ENCODE results near the gene ISG15.
"Not testable (repeated sequence)": the region's sequence is repeated elsewhere in the genome, so short reads cannot be mapped to it uniquely, and the experiment has no call there.

ISG15 gene

DNA sequence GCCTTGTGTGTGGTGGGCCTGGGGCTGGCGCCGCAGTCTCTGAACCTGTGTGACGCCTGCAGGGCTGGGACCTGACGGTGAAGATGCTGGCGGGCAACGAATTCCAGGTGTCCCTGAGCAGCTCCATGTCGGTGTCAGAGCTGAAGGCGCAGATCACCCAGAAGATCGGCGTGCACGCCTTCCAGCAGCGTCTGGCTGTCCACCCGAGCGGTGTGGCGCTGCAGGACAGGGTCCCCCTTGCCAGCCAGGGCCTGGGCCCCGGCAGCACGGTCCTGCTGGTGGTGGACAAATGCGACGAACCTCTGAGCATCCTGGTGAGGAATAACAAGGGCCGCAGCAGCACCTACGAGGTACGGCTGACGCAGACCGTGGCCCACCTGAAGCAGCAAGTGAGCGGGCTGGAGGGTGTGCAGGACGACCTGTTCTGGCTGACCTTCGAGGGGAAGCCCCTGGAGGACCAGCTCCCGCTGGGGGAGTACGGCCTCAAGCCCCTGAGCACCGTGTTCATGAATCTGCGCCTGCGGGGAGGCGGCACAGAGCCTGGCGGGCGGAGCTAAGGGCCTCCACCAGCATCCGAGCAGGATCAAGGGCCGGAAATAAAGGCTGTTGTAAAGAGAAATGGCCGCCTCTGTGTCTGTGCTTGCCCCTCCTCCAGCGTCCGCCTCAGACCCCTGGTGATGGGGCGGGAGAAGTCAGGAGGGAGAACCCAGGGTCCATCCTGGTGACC lies 788 bp downstream of the ISG15 start:
- DNase-seq, result peak; percentile 54

DNA sequence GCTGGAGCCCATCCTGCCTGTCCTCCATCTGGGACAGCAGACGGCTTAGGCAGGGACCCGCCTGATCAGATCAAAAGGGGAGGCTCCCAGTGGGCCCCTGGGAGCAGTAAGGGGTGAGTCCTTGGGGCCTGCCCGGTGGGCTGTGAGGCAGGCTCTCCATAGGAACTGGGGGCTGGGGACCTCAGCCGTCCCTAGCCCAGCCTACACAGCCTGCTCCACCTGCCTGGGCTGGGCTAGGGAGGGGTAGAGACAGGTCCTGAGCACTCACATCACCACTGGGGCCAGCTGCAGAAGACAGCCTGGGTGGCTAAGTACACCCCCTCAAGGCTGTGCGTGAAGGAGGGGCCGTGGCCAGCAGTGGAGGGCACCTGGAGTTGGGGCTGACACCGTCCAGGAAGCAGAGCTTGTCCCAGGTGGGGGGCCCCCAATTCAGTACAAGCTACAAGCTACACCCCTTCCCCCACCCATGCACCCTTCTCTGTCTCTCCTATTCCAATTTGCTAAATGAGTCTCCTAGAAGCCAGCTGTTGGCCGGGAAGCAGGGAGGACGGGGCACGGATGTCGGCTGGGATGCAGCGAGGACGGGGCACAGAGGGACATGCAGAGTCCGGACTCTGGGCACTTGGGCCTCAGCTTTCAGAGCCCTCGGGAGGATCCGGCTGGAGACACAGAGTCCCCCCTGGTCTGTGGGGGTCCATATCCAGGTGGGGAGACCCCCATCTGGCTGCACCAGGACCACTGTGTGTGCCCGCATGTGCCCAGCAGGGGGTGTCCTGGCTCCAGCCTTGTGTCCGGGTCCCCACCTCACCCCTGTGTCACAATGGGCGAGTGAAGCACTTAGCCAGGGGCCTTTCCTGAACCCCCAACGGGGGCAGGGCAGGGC lies 1.7 kb downstream of the ISG15 start:
- DNase-seq, result no peak

DNA sequence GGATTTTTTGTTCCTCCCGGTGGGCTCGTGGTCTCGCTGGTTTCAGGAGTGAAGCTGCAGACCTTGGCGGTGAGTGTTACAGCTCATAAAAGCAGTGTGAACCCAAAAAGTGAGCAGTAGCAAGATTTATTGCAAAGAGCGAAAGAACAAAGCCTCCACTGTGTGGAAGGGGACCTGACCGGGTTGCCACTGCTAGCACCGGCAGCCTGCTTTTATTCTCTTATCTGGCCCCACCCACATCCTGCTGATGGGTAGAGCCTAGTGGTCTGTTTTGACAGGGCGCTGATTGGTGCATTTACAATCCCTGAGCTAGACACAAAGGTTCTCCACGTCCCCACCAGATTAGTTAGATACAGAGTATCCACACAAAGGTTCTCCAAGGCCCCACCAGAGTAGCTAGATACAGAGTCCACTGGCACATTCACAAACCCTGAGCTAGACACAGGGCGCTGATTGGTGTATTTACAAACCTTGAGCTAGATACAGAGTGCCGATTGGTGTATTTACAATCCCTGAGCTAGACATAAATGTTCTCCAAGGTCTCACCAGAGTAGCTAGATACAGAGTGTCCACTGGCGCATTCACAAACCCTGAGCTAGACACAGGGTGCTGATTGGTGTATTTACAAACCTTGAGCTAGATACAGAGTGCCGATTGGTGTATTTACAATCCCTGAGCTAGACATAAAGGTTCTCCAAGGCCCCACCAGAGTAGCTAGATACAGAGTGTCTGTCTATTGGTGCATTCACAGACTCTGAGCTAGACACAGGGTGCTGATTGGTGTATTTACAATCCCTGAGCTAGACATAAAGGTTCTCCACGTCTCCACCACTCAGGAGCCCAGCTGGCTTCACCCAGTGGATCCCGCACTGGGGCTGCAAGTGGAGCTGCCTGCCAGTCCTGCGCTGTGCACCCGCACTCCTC lies 4.4 kb downstream of the ISG15 start:
- not testable (repeated sequence) for DNase-seq

DNA sequence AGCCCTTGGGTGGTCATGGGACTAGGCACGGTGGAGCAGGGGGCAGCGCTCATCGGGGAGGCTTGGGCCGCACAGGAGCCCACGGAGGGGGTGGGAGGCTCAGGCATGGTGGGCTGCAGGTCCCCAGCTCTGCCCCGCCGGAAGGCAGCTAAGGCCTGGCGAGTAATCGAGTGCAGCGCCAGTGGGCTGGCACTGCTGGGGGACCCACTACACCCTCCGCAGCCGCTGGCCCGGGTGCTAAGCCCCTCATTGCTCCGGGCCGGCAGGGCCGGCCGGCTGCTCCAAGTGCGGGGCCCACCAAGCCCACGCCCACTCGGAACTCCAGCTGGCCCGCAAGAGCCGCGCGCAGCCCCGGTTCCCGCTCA lies 5.0 kb downstream of the ISG15 start:
- not testable (repeated sequence) for DNase-seq

DNA sequence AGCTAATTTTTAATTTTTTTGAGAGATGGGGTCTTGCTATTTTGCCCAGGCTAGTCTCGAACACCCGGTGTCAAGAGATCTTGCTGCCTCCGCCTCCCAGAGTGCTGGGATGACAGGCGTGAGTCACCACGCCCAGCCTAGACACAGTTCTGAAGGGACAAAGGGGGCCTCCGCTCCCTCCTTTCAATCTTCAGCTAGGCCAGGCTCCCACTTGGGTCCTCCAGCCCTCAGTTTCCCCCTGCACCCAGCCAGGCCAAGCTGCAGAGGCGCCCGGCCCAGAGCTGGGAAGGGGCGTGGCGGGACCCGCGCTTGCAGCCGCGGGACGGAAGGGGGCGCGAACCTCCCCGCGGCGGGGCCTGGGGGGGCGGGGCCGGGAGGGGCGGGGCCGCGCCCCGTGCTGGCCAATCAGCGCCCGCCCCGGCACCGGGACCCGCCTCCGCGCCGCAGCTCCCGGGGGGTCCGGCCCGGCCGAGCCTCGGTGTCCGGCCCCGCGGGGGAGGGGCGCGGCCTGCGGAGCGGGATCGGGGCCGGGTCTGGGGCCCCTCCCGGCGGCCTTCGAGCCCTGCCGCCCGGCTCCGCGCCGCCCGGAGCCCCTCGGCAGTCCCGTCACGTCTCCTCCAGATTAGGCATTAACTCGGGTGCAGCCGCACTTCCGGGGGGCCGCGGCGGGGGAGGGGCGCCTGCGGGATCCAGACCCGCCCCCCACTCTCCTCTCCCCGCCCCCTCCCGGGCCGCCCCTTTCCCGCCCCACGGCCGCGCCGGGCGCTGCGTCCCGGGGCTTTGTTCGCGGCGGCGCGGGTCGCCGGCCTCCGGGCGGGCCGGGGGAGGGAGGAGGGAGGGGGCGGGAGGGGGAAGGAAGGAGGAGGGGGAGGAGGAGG lies 6.1 kb downstream of the ISG15 start:
- DNase-seq, result peak; percentile 79

DNA sequence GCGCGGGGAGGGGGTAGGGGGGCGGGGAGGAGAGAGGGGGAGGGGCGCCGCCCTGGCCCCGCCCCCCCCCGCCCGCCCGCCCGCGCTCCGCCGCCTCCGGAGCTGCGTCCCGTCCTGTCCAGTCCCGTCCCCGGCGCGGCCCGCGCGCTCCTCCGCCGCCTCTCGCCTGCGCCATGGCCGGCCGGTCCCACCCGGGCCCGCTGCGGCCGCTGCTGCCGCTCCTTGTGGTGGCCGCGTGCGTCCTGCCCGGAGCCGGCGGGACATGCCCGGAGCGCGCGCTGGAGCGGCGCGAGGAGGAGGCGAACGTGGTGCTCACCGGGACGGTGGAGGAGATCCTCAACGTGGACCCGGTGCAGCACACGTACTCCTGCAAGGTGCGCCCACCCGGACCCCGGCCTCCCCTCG lies 6.7 kb downstream of the ISG15 start, which contains the start of gene AGRN:
Gene AGRN (plus strand): TSS at position 121 of the 405 bp plus-strand sequence. CDS start 53 bp downstream, at position 174.
- DNase-seq, result no peak

DNA sequence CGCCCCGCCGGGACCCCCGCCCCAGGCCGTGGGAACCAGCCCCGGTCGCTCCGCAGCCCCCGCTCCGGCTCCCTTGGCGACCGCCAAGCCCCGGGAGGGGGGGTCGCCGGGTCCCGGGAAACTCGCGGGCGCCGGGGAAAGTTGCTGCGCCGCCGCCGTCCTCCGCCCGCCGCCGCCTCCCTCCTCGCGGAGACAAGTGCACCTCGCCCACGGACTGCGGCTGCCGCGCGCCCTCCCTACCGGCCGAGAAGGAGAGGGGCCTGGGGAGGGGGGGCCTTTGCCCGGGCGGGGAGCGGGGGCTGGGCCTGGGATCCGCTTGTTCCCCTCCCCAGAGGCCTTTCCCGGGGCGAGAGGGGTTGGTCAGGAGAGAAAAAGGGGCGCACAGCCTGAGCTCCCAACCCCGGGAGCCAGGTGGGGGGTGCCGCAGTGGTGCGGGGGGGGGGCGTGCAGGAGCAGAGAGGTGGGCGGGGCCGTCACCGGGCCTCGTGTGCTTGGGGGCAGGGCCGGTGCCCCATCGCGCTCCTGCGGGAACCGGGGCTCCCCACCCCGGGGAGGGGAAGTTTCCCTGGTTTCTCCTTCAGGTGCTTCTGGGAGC lies 7.2 kb downstream of the ISG15 start:
- no peak for DNase-seq

DNA sequence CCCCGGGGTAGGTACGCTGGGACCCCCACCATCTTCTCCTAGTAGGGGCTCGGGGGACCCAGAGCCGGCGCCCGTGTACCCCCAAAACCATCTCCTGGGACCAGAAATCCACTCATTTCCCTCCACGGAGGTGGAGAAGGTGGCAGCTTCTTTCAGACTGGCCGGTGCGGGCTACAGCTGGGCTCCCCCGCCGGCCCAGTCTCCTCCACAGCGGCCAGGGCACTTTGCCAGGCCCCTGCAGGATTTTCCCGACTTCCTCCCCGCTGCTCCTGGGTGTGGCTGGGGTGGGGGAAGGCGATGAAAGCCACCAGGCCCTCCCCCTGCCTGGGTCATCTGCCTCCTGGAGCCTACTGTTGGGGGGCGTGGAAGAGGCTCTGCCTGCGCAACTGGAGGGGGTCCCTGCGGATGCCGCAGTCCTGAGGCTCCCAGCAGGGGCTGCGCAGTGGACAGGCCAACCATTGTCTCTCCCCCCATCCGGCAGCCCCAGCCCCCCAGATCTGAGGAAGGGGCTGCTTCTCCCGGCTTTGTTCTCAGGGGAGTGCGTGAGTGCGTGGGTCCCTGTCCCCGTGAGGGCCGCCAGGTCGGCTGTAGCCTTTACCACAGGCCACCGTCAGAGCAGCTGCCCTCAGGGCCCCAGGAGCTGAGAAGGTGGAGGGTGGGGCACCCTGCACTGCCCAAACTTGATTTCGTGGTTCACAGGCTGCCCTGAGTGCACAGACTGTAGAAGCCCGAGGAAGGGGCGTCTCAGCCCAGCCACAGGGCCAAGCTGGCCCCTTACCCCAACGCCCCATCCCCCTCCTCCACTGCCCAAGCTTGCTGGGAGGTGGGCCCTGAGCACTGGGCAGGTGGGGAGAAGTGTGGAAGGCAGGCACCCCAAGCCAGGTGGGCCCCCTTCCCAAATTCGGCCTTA lies 8.0 kb downstream of the ISG15 start:
- DNase-seq, result no peak

DNA sequence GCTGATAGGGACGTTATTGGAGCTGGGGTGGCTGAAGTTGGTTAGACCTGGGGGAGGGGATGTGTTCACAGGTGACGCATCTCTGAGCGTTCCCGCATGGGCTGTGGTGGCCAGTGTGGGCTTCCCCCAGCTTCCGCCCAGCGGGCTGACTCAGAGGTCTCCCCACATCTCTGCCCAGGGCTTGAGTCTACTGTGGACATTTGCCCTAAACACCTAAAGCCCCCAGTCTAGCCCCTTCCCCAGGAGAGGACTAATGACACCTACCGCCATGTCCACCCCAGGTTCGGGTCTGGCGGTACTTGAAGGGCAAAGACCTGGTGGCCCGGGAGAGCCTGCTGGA lies 8.6 kb downstream of the ISG15 start:
- no peak for DNase-seq

DNA sequence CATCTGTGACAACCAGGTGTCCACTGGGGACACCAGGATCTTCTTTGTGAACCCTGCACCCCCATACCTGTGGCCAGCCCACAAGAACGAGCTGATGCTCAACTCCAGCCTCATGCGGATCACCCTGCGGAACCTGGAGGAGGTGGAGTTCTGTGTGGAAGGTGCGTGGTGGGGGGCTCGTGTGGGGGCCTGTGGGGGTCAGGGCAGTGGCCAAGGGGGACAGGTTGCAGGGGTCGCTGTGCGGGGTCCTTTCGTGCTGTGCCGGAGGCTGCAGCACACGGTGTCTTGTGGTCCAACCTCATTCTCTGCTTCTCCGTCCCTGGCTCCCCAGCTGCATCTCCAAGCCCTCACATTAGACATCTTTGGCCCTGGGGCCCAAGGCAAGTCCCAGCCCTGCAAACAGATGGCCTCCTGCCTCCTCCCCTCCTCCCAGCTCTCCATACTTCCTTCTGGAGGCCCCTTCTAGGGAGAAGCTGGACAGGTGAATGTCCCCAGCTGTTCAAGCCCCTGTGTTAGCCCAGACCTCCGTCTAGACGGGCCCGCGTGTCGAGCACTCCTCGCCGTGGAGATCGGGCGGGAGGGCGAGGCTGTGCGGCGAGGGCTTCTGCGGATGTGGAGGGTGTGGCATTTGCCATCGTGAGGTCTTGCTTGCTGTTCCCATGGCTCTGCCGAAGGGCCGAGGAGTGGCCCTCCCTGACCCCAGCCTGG lies 9.2 kb downstream of the ISG15 start:
- DNase-seq, result no peak

DNA sequence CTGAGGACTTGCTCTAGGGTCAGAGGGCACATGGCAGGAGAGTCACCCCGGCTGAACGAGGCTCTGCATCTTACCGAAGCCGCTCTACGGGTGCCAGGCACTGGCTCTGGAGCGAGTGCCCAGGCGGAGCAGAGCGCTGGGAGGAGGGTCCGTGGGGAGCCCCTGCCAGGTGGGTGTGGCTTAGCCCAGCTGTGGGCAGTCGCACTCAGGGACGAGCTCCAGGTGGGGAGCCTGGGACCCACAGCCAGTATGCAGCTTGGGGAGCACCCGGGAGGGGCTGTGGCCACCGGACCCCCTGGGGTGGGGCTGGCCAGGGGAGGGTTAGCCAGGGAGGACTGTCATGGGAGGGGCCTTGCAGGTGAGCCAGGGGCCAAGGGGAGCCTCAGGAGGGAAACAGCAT lies 10.4 kb downstream of the ISG15 start:
- DNase-seq, result no peak

DNA sequence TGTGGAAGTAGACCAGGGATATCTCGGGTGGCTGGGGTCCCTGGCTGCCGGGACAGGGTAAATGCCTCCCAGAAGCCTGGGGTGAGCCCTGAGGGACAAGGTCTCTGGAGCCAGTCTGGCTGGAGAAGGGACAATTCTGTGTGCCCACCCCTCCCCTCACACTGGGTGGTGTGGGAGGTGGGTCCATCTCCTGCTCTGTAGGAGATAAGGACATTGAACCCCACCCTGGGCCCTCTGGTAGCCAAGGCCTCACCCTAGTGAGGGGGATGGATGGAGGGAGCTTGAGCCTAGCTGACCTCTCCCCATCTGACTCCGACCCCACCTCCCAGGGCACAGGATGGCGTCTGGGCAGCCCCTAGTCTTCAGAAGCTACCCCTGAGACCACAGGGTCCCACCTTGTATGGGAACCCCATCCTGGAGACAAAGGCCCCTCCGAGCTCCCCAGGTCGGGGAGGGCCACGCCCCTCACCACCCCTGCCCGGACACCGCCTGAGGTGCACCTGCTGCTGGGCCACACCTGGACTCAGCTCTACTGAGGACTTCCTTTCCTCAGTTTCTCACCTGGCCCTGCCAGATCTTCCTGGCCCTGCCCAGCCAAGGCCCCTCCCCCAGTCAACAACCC lies 11.0 kb downstream of the ISG15 start:
- no peak for DNase-seq

DNA sequence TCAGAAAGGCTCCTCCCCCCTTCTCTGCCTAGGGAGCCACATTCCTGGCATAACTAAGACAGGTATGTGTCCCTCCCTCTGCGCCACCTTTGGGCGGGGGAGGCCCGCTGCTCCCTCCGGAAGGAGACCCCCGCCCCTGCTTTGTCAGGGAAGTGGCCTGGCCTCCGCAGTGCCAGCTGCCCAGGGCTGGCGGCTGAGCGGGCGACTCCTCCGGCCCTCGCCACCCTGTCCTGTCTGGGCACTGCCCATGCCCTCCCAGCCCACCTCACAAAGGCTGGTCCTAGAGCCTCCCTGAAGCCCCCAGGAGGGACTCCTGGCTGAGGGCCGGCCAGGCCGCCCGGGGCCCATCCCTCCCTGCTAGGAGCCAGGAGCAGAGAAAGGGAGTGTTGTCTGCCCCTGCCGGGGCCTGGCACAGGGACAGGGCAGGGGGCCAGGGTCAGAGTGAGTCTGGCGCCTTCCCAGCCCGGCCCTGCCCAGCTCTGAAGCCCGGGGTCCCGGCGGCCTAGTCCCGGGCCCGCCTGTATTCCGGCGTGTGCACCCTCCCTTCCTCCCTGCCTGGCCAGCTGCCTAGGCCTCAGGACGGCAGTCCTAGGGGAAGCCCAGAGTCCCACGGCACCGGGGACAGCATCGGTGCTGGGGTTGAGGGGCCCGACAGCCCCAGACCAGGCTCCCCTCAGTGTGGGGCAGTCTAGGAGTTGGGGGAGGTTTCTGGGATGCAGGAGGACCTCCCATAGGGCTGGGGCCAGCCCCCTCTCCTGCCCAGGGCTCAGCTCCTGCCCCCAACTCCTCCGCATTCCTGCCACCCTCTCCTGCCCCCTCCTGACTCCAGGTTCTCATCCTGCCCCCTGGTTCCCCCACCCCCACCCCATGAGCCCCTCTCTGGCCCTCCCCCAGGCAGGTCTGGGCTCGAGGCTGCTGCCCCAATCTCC lies 11.7 kb downstream of the ISG15 start:
- DNase-seq, result no peak

DNA sequence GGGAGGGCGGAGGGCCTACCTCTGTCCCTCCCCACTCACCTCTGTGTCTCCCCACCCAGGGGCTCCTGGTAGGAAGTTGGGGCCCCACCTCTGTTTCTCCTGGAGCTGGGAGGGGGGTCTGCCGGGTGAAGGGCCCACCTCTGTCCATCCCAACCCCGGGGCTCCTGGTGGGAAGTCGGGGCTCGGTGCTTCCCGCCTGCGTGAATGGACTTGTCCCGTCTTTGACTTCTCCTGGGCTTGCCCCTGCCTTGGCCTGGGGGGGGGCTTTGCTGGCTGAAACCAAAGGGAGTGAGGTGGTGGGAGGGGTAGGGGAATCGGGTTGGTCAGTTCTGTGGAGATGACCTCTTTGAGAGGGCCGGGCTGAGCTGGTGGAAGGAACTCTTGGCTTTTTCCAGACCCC lies 12.4 kb downstream of the ISG15 start:
- no peak for DNase-seq

DNA sequence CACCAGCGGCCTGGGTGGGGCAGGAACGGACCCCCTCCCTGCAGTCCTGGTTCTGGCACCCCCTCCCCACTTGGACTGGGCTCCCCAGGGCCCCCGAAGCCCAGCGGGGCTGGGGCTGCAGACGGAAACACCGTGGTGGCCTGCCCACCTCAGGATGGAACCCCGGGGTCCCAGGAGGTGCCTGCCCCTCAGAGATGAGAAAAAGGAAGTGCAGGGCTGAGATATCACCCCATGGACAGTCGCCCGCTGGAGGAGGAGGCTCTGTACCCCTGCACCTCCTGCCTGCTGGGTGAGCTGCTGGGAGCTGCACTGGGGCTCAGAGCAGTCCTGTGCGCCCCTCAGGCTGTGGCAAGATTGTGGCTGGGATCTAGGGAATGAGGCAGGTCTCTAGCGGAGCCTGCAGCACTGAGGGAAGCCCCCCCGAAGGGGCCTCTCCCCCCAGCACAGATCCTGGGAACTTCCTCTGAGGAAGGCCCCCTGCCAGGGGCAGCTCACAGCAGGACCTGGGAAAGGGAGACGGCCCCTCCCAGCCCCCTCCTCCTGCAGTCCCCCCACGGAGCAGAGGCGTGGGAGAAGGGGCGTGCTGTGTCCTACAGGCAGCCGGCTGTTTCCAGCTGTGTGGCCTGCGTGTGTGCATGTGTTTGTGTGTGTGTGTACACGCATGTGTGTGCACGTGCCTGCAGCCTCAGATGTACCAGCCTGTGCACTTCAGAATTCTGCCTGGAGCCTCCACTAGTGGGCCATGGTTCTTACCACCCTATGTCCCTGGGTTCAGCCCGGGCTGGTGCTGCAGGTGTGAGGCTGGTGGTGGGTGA lies 13.5 kb downstream of the ISG15 start:
- DNase-seq, result no peak

DNA sequence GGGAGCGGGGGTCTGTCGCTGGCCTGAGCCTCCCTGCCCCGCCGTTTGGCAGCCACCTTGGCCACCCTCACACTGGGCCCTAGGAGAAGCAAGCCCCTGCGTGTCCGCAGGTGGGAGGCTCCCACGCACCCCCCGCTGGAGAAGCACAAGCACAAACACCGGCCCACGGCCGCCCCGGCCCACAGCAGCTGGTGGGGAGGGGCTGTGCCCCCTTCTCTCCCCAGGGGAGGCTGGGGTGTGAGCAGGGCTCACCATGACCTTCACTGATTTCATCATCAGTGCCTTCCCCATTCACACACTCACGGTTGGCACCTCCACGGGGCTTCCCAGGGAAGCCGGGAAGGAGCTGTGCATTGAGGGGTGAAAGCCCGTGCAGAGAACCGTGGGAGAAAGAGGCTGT lies 14.5 kb downstream of the ISG15 start:
- DNase-seq, result no peak

DNA sequence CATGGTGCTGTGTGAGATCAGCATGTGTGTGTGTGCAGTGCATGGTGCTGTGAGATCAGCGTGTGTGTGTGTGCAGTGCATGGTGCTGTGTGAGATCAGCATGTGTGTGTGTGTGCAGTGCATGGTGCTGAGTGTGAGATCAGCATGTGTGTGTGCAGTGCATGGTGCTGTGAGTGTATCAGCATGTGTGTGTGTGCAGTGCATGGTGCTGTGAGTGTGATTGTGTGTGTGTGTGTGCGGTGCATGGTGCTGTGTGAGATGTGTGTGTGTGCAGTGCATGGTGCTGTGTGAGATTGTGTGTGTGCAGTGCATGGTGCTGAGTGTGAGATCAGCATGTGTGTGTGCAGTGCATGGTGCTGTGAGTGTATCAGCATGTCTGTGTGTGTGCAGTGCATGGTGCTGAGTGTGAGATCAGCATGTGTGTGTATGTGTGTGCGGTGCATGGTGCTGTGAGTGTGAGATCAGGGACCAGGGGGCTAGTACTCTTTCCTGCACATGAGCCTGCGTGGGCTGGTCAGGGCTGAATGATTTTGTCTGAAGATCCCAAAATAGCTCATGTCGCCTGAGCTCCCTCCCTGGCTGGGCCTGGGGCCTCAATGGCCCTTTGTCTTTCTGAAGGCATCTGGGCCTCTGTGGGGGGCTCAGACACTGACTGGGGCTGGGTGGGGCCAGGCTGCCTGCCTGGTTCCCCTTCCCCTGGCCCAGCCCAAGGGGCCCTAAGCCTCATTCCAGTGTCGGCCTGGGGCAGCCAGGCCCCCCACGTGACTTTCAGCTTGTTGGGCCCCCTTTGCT lies 17.8 kb downstream of the ISG15 start:
- not testable (repeated sequence) for DNase-seq

Data from CD4-positive, alpha-beta T cell treated with Interleukin-21 for 1 hour (primary cell).